HG02884 (cell line): ENCODE results near the gene KIF11.

Source experiments
- ATAC-seq: cut with Tn5 transposase; IDR thresholded peaks from one replicate; pipeline ENCODE4 v1.9.1; 2021; ENCODE audit warnings: mild to moderate bottlenecking, moderate library complexity; ENCODE audit not compliant: unreplicated experiment

Gene KIF11

GRCh38 chr10:92699518-92700381 lies 106.8 kb downstream of the KIF11 start:
- no peak for ATAC-seq

- ATAC-seq: no peak
Measured at GRCh38 chr10:92702301-92702916, 109.5 kb downstream of the KIF11 start.
